Hematopoietic multipotent progenitor cell treated with erythropoietin and hydrocortisone succinate and interleukin-3 and kit ligand, for 6 days (in vitro differentiated cells): ENCODE results near the gene MICAL3.

ENCODE experiments used
- DNase-seq: peaks from one replicate; pipeline ENCODE4 v3.0.0-alpha.2; 2015

The MICAL3 gene

GRCh38 chr22:17970201-17970708, 54.1 kb downstream of the MICAL3 start:
- DNase-seq: no peak

DNA sequence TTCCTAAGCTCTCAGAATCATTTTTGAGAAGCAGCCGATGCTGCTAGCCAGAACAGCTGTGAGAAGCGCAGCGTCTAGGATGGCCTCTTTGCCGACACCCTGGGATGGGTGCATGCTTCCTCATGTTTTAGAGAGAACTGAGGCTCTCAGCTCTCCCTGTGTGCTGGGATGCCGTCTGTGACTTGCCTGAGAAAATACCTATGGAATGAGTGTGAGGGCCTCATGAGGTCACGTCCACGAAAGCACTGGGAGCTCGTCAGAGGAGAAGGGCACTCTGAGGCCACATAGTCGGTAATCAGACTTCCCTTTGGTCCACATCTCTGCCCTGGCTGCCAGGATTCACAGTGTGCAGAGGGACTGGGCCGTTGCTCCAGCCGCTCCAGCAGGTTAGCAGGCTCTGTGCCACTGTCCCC, 54.7 kb downstream of the MICAL3 start:
- no peak for DNase-seq

DNA sequence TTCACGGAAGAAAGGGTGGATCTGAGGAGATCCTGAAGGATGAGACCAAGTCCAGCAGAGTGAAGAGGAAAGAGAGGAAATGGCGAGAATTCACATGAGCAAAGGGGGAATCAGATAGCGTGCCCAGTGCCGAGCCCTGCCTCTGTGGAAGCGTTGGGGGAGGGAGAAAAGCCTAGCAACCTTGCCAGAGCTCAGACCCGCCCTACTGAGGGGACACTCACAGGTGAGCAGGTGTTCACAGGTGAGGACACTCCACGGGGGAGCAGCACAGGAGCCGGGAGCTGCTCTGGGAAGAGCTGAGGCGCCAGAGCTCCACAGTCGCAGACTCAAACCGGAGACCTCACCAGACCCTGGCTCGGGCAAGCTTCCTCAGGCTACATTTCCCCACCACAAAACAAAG, 56.2 kb downstream of the MICAL3 start:
- no peak for DNase-seq

- DNase-seq: no peak
Observed at GRCh38 chr22:17966403-17966717, 58.0 kb downstream of the MICAL3 start.

- DNase-seq: peak; percentile 85
Observed at GRCh38 chr22:17965538-17966402, 58.6 kb downstream of the MICAL3 start.

- DNase-seq: no peak
Observed at GRCh38 chr22:17964643-17965042, 59.7 kb downstream of the MICAL3 start.

DNA sequence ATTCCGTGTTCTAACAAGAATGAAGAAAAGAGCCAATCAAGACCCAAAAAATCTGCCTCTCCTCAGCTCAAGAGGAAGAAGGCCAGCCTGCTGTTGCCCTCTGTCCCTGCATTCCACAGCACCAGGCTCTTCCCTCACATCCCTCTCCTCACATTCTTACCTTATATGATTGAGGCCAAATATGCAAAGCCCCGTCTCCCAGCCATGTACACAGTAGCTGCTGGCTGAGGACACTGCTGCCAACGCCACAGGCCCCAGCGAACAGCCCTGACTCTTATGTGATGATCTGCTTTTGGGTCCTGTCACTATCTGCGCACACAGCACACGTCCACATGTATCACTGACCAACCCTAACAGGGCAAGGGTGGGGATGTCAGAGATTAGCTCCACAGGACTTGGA, 60.2 kb downstream of the MICAL3 start:
- DNase-seq: peak; percentile 48

DNA sequence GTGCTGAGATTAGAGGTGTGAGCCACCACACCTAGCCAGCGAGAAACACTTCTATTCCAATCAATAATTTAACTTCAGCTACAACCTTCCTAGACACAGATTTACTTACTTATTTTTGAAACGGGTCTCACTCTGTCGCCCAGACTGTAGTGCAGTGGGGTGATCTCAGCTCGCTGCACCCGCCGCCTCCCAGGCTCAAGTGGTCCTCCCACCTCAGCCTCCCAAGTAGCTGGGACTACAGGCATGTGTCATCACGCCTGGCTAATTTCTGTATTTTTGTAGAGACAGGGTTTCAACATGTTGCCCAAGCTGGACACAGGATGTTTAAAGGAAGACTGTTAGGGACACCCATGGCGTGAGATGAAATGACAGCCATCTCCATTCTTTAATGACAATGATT, 61.3 kb downstream of the MICAL3 start:
- DNase-seq: no peak

- DNase-seq: no peak
Observed at GRCh38 chr22:17962168-17962567, 62.2 kb downstream of the MICAL3 start.

- no peak for DNase-seq
Observed at GRCh38 chr22:17961446-17961729, 63.0 kb downstream of the MICAL3 start.

- no peak for DNase-seq
Observed at GRCh38 chr22:17960695-17961445, 63.5 kb downstream of the MICAL3 start.

DNA sequence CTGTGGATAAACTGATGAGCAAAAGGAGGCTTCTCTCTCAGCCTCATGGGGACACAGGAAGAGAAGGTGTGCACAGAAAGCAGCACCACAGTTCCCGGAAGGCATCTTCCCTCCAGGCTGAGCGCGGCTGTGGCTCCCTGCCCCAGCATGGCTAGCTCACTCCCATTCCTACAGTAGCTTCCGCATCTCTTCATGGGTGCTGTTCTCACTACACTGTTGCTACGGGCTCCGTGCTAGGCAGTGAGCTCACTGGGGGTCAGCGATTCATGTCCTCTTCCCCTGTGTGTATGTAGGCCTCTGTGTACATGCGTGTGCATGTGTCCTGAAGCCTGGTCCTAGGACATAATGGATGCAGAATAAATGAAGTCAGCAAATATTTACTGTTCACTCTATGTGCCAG, 64.3 kb downstream of the MICAL3 start:
- no peak for DNase-seq

DNA sequence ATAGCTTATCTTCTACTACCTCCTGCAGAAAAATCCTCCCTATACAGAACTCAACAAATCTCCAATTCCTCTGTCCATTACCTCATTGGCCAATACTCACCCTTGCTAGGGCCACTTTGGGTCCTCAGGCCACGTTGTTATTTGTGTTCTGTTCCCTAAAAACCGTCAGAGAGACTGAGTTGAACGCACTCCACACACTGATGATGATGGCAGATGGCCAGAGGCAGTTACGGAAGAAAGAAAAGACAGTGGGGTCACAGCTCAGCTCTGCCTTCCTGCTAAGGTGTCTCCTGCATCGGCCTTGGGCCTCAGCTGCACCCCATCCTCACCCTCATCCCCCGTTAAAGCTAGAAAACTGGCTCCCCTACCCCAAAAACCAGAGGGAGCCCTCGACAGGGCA, 66.2 kb downstream of the MICAL3 start:
- no peak for DNase-seq

GRCh38 chr22:17957693-17958092, 66.7 kb downstream of the MICAL3 start:
- no peak for DNase-seq

GRCh38 chr22:17957204-17957603, 67.2 kb downstream of the MICAL3 start:
- no peak for DNase-seq

GRCh38 chr22:17956630-17957029, 67.7 kb downstream of the MICAL3 start:
- no peak for DNase-seq

GRCh38 chr22:17955590-17956379, 68.6 kb downstream of the MICAL3 start:
- no peak for DNase-seq

GRCh38 chr22:17954860-17955587, 69.3 kb downstream of the MICAL3 start:
- no peak for DNase-seq

DNA sequence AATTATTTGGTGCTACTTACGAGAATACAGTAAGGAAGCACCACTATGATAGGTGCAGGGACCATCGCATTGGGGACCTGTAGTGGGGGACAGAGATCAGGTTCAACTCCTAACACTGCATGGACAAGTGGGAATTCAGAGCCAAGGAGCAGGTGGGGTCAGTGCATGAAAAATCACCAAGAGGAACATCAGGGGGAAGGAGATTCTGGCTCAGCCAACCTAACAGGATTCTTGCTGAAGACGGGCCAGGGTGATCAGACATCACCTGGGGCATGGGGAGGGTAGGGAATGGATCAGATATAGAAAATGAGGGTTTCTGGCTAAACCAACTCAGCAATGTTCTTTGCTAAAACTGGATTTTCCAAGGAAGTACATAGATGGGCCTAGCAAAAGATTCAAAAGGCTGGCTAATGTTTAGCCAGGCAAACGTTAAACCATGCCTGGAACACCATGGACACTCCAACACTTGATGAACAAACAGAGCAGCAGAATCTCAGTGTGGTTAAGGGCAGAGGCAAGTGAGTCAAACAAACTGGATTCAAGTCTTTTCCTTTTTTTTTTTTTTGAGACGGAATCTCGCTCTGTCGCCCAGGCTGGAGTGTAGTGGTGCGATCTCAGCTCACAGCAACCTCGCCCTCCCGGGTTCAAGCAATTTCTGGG, 70.0 kb downstream of the MICAL3 start:
- DNase-seq: no peak

- DNase-seq: no peak
Observed at GRCh38 chr22:17953147-17953546, 71.2 kb downstream of the MICAL3 start.

- peak; percentile 79 for DNase-seq
Observed at GRCh38 chr22:17952273-17952801, 72.0 kb downstream of the MICAL3 start.

GRCh38 chr22:17951315-17951714, 73.0 kb downstream of the MICAL3 start:
- no peak for DNase-seq
